Fibroblast of the aortic adventitia (primary cell): Measurements from ENCODE around the gene MAGEF1. TPM values are rescaled to one million over a fixed set of nuclear protein-coding genes. Genes with fewer than 3 reads are reported as not detected.

Source experiments
- DNase-seq: peaks from one replicate; pipeline ENCODE4 v3.0.0-alpha.2; 2010; ENCODE audit warnings: low read depth
- H3K4me3 ChIP-seq: 2 replicates; pipeline ENCODE4 v1.5.1; 2011; ENCODE audit warnings: low read depth, mild to moderate bottlenecking, control low read depth, low read length, moderate library complexity
- CTCF ChIP-seq: IDR thresholded peaks from 2 replicates; pipeline ENCODE4 v1.5.1; 2011; ENCODE audit warnings: mild to moderate bottlenecking, low read length, control low read depth, inconsistent platforms; ENCODE audit not compliant: insufficient read depth
- total RNA-seq: library from RNA; depleted of rRNA; stranded (reverse); fragments of >200 nt; gene quantifications from 2 replicates; pipeline ENCODE4 v1.2.3, GENCODE V29; 2012; ENCODE audit warnings: low replicate concordance

The MAGEF1 gene, protein sequence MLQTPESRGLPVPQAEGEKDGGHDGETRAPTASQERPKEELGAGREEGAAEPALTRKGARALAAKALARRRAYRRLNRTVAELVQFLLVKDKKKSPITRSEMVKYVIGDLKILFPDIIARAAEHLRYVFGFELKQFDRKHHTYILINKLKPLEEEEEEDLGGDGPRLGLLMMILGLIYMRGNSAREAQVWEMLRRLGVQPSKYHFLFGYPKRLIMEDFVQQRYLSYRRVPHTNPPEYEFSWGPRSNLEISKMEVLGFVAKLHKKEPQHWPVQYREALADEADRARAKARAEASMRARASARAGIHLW
- total RNA-seq, result 16.8 and 20.1 TPM in 2 replicates

DNA sequence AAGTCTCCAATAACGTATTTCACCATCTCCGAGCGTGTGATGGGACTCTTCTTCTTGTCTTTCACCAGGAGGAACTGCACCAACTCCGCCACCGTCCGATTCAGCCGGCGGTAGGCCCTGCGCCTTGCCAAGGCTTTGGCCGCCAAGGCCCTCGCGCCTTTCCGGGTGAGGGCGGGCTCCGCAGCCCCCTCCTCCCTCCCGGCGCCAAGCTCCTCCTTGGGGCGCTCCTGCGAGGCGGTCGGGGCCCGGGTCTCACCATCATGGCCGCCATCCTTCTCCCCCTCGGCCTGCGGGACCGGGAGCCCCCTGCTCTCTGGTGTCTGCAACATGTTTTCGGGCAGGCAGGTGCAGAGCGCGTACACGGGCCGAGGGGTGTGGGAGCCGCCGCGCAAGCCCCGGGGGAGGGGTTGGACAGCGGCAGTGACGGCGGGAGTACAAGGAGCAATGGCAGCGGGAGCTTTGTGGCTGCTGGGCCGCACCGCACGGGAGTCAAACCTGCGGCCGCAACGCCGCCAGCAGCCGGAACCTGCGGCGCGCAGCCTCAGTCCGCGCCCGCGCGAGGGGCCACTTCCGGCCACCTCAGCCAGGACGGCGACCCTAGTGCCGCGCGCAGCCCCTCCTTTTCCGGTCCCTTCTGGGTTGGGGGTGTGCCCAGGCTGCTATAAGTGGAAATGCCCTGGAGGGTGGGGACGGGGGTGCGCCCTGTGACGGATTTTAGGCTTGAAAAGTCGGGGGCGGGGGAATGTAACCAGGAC, at the start of gene MAGEF1:
TSS of gene MAGEF1 (minus strand) at position 572 of the 755 bp plus-strand sequence. CDS start at position 329, 243 bp downstream.
- no peak for TF ChIP-seq CTCF
- peak within 1 kb of the TSS; percentile 83 for H3K4me3 ChIP-seq
- DNase-seq, result peak; percentile 82

- TF ChIP-seq CTCF, result peak; percentile 6
- H3K4me3 ChIP-seq, result no peak overlapping the region
- peak; percentile 99 for DNase-seq
These were observed 49.4 kb upstream of the MAGEF1 start for GRCh38 chr3:184761075-184761841.

- H3K4me3 ChIP-seq, result no peak overlapping the region
- no peak for DNase-seq
- TF ChIP-seq CTCF, result no peak
These were observed 48.6 kb upstream of the MAGEF1 start for GRCh38 chr3:184760337-184761074.

DNA sequence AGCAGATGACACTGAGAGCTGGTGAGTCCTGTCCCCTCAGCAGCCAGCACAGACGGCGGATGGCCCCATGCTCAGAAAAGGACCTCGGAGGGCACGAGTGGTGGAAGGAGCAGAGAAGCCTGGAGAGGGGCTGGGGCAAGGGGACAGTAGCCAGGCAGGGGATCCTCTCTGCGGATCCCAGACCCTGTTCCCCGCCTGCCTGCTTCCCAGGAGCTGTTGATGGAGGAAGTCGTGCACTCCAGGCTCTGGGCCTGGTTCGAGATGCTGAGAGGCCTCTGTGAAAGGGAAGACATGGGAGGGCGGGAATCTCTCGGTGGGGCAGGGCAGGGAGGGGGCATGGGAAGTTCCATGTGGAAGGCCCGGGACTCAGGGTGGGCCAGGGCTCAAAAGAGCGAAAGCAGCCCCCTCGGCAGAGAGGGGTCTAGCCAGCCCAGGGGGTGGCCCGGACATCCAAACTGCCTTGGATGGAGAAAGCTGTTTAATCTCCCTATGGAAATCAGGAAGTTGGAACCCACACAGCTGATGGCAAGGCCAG, 47.9 kb upstream of the MAGEF1 start:
- H3K4me3 ChIP-seq, result no peak overlapping the region
- TF ChIP-seq CTCF, result no peak
- DNase-seq, result no peak

- no peak overlapping the region for H3K4me3 ChIP-seq
- no peak for TF ChIP-seq CTCF
- no peak for DNase-seq
These were observed 46.2 kb upstream of the MAGEF1 start for GRCh38 chr3:184758056-184758455.

DNA sequence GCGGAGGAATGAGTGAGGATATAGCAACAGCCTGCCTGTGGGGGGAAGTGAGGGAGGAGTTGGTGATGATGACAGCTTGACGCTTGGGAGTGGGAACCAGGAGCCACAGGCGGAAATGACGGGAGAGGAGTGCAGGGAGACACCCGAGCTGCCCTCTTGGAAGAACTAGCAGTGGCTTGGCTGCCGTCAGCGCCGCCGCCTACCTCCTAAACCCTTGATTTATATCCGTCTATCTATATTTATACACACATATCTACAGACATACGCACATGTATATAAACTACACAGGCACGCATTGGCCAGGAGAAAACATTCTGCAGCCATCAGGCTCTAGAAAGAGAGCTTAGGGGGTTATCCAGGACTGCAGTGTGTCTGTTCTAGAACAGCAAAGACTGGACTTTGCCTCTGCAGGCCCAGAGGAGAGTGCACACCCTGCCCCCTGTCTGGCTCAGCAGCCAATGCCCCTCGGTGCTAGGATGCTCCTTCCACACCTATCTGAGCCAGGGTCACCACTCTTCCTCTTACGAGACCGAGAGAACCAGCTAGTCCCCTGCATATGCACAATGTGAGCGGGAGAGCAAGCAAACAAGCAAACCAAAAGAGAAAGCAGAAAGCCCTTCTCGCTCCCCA, 45.3 kb upstream of the MAGEF1 start:
- peak; percentile 96 for DNase-seq
- peak; percentile 37 for TF ChIP-seq CTCF

More for the DNA sequence above, 45.3 kb upstream of the MAGEF1 start:
- H3K4me3 ChIP-seq, result peak overlapping the region; percentile 9
